ENCODE results near the gene SLC1A1. TPM values are rescaled to one million over a fixed set of nuclear protein-coding genes. Genes with fewer than 3 reads are reported as not detected.
"Not testable (repeated sequence)": the region's sequence is repeated elsewhere in the genome, so short reads cannot be mapped to it uniquely, and the experiment has no call there.

SLC1A1 gene
- total RNA-seq, 1 donor from 2014 or later = not detected

DNA sequence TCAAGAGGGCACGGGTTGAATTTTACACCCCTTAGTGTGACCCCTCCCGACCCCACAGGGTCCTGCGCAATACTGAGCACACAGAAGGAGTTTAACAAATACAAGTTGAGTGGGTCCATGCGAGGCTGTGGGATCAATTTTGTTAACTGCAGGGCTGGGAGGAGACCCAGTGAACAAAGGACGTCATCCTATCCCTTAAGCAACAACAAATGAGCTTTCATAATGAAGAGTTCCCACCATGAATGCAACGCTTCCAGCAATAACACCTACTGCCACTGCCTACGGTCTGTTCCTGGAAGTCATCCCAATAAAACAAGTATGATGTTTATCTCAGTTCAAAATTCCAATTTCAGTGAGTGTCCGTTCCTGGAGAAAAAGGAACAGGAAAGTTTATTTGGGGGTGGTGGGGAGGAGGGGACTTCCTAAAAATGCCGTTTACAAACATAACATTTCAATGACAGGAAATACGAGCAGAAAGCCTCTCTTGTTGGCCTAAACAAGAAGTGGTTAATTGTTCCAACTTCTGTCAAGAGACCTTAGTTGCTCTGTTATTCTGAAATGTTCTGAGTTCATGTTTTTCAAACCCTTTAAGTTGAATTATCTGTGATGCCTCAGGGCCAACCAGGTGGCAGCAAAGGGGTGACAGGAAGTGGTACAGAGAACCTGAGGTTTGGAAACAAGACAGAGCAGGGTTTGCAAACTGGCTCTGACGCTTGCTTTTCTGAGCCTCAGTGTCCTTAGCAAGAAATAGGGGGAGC lies 106.1 kb downstream of the SLC1A1 start:
- Histone ChIP-seq H3K9ac (ENCODE audit: low read depth in 1 of 3, low read length in 3 of 3) (no peak overlapping the region), H3K27ac (ENCODE audit: low read depth, low read length) (peak overlapping the region; percentile 66), H3K9me3 (ENCODE audit: control insufficient read depth in 3 of 3, low read length in 3 of 3) (no peaks in the 10 kb centered on the region), H3K36me3 (ENCODE audit: control insufficient read depth in 3 of 3, insufficient read depth in 3 of 3, low read length in 3 of 3) (no peaks in the 10 kb centered on the region), H3K4me3 (ENCODE audit: low read length in 3 of 3) (no peak overlapping the region), H3K27me3 (ENCODE audit: control insufficient read depth in 3 of 3, insufficient read depth in 3 of 3, low read length in 3 of 3) (no peaks in the 10 kb centered on the region), H3K4me1 (ENCODE audit: control insufficient read depth in 3 of 3, insufficient read depth in 3 of 3, low read length in 3 of 3) (no peaks in the 10 kb centered on the region)

DNA sequence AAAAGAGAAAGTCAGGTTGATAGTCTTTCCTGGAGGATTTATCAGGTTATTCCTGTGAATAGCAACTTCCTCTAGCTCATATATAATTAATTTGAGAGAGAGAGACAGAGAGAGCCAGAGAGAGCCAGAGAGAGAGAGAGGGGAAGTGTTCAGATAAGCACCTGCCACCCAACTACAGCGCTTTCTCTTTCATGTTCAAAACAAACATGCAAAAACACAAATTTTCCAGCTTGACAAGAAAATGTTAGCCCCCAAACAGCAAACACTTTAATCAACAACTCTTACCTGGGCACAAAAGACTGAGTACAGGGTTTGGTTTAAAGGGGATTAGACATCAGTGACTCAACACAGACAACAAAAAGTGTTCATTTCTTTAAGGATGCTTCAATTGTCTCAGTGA lies 110.1 kb downstream of the SLC1A1 start:
- H3K4me1 ChIP-seq (ENCODE audit: control insufficient read depth in 3 of 3, insufficient read depth in 3 of 3, low read length in 3 of 3) = no peaks in the 10 kb centered on the region
- no peak overlapping the region for H3K9ac ChIP-seq (ENCODE audit: low read depth in 1 of 3, low read length in 3 of 3)
- no peaks in the 10 kb centered on the region for H3K27me3 ChIP-seq (ENCODE audit: control insufficient read depth in 3 of 3, insufficient read depth in 3 of 3, low read length in 3 of 3)
- H3K9me3 ChIP-seq (ENCODE audit: control insufficient read depth in 3 of 3, low read length in 3 of 3) = no peaks in the 10 kb centered on the region
- H3K4me3 ChIP-seq (ENCODE audit: low read length in 3 of 3) = no peak overlapping the region
- no peaks in the 10 kb centered on the region for H3K36me3 ChIP-seq (ENCODE audit: control insufficient read depth in 3 of 3, insufficient read depth in 3 of 3, low read length in 3 of 3)
- no peak overlapping the region for H3K27ac ChIP-seq (ENCODE audit: low read depth, low read length)

DNA sequence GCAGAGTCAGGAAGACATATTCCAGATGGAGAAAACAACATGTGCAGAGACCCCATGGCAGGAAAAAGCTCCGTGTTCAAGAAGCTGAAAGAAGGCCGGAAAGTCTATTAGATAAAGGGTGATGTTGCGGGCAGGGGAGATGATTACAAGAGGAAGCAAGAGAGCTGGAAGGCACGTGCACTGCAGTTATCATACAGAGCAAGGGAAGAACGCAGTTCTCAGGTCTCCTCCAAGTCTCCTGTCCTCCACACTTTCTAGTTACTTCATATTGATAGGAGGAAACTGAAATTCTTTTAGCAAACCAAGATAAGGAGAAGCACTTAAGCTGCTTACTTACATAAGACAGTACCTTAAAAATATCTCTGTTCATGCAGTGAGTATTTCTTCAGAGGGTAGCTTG lies 113.6 kb downstream of the SLC1A1 start:
- Histone ChIP-seq H3K4me3 (ENCODE audit: low read length in 3 of 3) (no peak overlapping the region), H3K36me3 (ENCODE audit: control insufficient read depth in 3 of 3, insufficient read depth in 3 of 3, low read length in 3 of 3) (no peaks in the 10 kb centered on the region), H3K4me1 (ENCODE audit: control insufficient read depth in 3 of 3, insufficient read depth in 3 of 3, low read length in 3 of 3) (no peaks in the 10 kb centered on the region), H3K27me3 (ENCODE audit: control insufficient read depth in 3 of 3, insufficient read depth in 3 of 3, low read length in 3 of 3) (no peaks in the 10 kb centered on the region), H3K27ac (ENCODE audit: low read depth, low read length) (no peak overlapping the region), H3K9me3 (ENCODE audit: control insufficient read depth in 3 of 3, low read length in 3 of 3) (no peaks in the 10 kb centered on the region), H3K9ac (ENCODE audit: low read depth in 1 of 3, low read length in 3 of 3) (no peak overlapping the region)

DNA sequence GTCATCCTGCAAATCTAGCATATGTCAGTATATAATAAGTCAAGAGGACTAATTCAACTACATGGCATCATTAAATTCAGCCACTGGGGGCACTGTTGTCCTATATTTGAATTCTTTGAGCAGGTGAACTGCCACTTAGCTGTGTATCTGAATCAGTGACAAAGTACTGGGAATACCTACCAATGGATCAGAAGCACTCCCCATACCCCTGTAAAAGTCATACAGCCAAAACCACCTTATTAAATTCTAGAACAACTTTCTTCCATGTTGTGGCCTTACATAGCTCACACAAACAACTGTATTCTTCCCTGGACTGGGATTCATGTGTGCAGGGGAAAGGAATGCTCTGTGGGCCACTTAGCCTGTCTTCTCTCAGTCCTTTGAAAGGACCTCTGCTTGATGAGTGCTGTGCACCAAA lies 114.4 kb downstream of the SLC1A1 start:
- Histone ChIP-seq H3K36me3 (ENCODE audit: control insufficient read depth in 3 of 3, insufficient read depth in 3 of 3, low read length in 3 of 3) (no peaks in the 10 kb centered on the region), H3K4me3 (ENCODE audit: low read length in 3 of 3) (no peak overlapping the region), H3K4me1 (ENCODE audit: control insufficient read depth in 3 of 3, insufficient read depth in 3 of 3, low read length in 3 of 3) (no peaks in the 10 kb centered on the region), H3K27me3 (ENCODE audit: control insufficient read depth in 3 of 3, insufficient read depth in 3 of 3, low read length in 3 of 3) (no peaks in the 10 kb centered on the region), H3K9ac (ENCODE audit: low read depth in 1 of 3, low read length in 3 of 3) (no peak overlapping the region), H3K9me3 (ENCODE audit: control insufficient read depth in 3 of 3, low read length in 3 of 3) (no peaks in the 10 kb centered on the region), H3K27ac (ENCODE audit: low read depth, low read length) (no peak overlapping the region)

DNA sequence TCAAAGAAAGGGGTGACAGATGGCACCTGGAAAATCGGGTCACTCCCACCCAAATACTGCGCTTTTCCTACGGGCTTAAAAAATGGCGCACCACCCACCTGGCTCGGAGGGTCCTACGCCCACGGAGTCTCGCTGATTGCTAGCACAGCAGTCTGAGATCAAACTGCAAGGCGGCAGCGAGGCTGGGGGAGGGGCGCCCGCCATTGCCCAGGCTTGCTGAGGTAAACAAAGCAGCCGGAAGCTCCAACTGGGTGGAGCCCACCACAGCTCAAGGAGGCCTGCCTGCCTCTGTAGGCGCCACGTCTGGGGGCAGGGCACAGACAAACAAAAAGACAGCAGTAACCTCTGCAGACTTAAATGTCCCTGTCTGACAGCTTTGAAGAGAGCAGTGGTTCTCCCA lies 115.8 kb downstream of the SLC1A1 start:
- not testable (repeated sequence) for H3K27ac ChIP-seq (ENCODE audit: low read depth, low read length); H3K27me3 ChIP-seq (ENCODE audit: control insufficient read depth in 3 of 3, insufficient read depth in 3 of 3, low read length in 3 of 3); H3K9ac ChIP-seq (ENCODE audit: low read depth in 1 of 3, low read length in 3 of 3); H3K4me3 ChIP-seq (ENCODE audit: low read length in 3 of 3); H3K4me1 ChIP-seq (ENCODE audit: control insufficient read depth in 3 of 3, insufficient read depth in 3 of 3, low read length in 3 of 3); H3K9me3 ChIP-seq (ENCODE audit: control insufficient read depth in 3 of 3, low read length in 3 of 3); H3K36me3 ChIP-seq (ENCODE audit: control insufficient read depth in 3 of 3, insufficient read depth in 3 of 3, low read length in 3 of 3)

DNA sequence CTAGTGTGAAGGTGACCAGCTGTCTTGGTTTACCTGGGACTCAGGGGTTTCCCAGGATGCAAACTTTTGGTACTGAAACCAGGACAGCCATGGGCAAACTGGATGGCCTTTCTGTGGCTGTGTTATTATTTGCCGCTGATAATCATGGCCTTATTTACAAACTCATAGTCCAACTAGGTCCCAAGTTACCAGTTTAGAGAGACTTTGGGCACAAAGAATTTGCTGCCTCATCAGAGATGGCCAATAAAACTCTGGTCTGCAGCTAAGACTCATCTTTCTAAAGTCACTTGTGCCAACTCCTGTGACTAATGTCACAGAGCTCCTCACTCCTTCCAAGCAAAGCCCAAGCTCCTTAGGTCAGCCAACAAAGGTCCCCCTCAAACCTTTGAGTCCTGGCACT lies 124.4 kb downstream of the SLC1A1 start:
- no peaks in the 10 kb centered on the region for H3K9me3 ChIP-seq (ENCODE audit: control insufficient read depth in 3 of 3, low read length in 3 of 3)

DNA sequence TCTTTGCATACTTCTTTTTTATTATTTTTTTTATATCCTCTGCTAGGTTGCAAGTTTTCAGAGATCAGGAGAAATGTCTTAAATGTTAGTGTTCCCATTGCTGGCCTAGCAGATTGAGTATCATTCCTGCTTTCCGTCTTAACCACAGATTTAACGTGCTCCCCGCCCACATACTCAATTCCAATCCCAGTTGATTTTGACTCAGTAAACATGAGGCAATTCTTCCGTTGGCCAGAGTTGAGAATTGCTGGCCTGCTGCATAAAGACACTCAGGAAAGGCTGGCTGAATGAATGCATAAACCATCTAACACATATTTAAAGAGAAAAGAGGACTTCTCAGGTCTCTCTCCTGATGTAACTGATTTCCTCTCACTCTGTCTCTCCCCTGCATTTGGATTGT lies 125.0 kb downstream of the SLC1A1 start:
- Histone ChIP-seq H3K9me3 (ENCODE audit: control insufficient read depth in 3 of 3, low read length in 3 of 3) (no peaks in the 10 kb centered on the region), H3K27me3 (ENCODE audit: control insufficient read depth in 3 of 3, insufficient read depth in 3 of 3, low read length in 3 of 3) (no peaks in the 10 kb centered on the region), H3K36me3 (ENCODE audit: control insufficient read depth in 3 of 3, insufficient read depth in 3 of 3, low read length in 3 of 3) (no peaks in the 10 kb centered on the region), H3K4me1 (ENCODE audit: control insufficient read depth in 3 of 3, insufficient read depth in 3 of 3, low read length in 3 of 3) (no peaks in the 10 kb centered on the region), H3K27ac (ENCODE audit: low read depth, low read length) (no peak overlapping the region), H3K4me3 (ENCODE audit: low read length in 3 of 3) (no peak overlapping the region), H3K9ac (ENCODE audit: low read depth in 1 of 3, low read length in 3 of 3) (no peak overlapping the region)

More for the DNA sequence above, 124.4 kb downstream of the SLC1A1 start:
- Histone ChIP-seq H3K4me3 (ENCODE audit: low read length in 3 of 3) (no peak overlapping the region), H3K27me3 (ENCODE audit: control insufficient read depth in 3 of 3, insufficient read depth in 3 of 3, low read length in 3 of 3) (no peaks in the 10 kb centered on the region), H3K27ac (ENCODE audit: low read depth, low read length) (no peak overlapping the region), H3K36me3 (ENCODE audit: control insufficient read depth in 3 of 3, insufficient read depth in 3 of 3, low read length in 3 of 3) (no peaks in the 10 kb centered on the region), H3K4me1 (ENCODE audit: control insufficient read depth in 3 of 3, insufficient read depth in 3 of 3, low read length in 3 of 3) (no peaks in the 10 kb centered on the region), H3K9ac (ENCODE audit: low read depth in 1 of 3, low read length in 3 of 3) (no peak overlapping the region)

DNA sequence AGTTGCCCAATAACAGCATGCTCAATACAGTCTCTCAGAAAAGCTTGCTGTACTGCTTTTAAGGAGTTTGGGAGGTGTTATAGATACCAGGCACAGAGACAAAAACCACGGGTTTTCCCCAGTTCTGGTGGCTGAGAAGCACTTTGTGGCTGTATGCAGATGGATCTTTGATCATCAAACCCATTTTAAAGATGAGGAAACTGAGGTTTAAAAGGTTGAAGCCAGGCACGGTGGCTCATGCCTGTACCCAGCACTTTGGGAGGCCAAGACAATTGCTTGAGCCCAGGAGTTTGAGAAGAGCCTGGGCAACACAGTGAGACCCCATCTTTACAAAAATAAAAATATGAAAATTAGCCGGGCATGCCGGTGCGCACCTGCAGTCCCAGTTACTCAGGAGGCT lies 125.5 kb downstream of the SLC1A1 start:
- no peak overlapping the region for H3K27ac ChIP-seq (ENCODE audit: low read depth, low read length)
- H3K9ac ChIP-seq (ENCODE audit: low read depth in 1 of 3, low read length in 3 of 3) = no peak overlapping the region
- no peaks in the 10 kb centered on the region for H3K9me3 ChIP-seq (ENCODE audit: control insufficient read depth in 3 of 3, low read length in 3 of 3)
- H3K4me3 ChIP-seq (ENCODE audit: low read length in 3 of 3) = no peak overlapping the region
- H3K27me3 ChIP-seq (ENCODE audit: control insufficient read depth in 3 of 3, insufficient read depth in 3 of 3, low read length in 3 of 3) = no peaks in the 10 kb centered on the region
- no peaks in the 10 kb centered on the region for H3K4me1 ChIP-seq (ENCODE audit: control insufficient read depth in 3 of 3, insufficient read depth in 3 of 3, low read length in 3 of 3)
- no peaks in the 10 kb centered on the region for H3K36me3 ChIP-seq (ENCODE audit: control insufficient read depth in 3 of 3, insufficient read depth in 3 of 3, low read length in 3 of 3)

- Histone ChIP-seq H3K4me3 (ENCODE audit: low read length in 3 of 3) (no peak overlapping the region), H3K36me3 (ENCODE audit: control insufficient read depth in 3 of 3, insufficient read depth in 3 of 3, low read length in 3 of 3) (no peaks in the 10 kb centered on the region)
These were observed 127.5 kb downstream of the SLC1A1 start for GRCh38 chr9:4617752-4618151.

DNA sequence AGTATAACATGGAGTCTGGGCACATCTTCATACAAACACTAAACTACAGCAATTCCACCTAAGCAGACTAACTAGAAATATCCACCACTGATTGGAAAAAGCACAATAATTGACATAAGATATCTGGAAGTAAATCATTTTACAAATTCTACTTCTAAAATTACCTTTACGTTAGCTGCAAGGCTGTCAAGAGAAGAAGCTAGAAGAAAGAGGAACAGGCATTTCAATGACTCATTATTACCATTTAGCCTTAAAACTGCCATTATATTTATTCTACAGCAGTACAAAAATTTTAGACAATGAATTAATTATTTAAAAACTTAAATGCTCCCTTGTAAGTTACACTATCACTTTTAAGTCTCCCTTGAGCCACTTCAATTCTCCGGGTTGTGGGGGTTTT lies 128.4 kb downstream of the SLC1A1 start:
- Histone ChIP-seq H3K9me3 (ENCODE audit: control insufficient read depth in 3 of 3, low read length in 3 of 3) (no peaks in the 10 kb centered on the region), H3K27me3 (ENCODE audit: control insufficient read depth in 3 of 3, insufficient read depth in 3 of 3, low read length in 3 of 3) (no peaks in the 10 kb centered on the region), H3K4me1 (ENCODE audit: control insufficient read depth in 3 of 3, insufficient read depth in 3 of 3, low read length in 3 of 3) (no peaks in the 10 kb centered on the region), H3K9ac (ENCODE audit: low read depth in 1 of 3, low read length in 3 of 3) (no peak overlapping the region), H3K27ac (ENCODE audit: low read depth, low read length) (no peak overlapping the region), H3K4me3 (ENCODE audit: low read length in 3 of 3) (no peak overlapping the region), H3K36me3 (ENCODE audit: control insufficient read depth in 3 of 3, insufficient read depth in 3 of 3, low read length in 3 of 3) (no peaks in the 10 kb centered on the region)

More at GRCh38 chr9:4617752-4618151, 127.5 kb downstream of the SLC1A1 start:
- Histone ChIP-seq H3K27me3 (ENCODE audit: control insufficient read depth in 3 of 3, insufficient read depth in 3 of 3, low read length in 3 of 3) (no peaks in the 10 kb centered on the region), H3K9ac (ENCODE audit: low read depth in 1 of 3, low read length in 3 of 3) (no peak overlapping the region), H3K9me3 (ENCODE audit: control insufficient read depth in 3 of 3, low read length in 3 of 3) (no peaks in the 10 kb centered on the region), H3K27ac (ENCODE audit: low read depth, low read length) (no peak overlapping the region), H3K4me1 (ENCODE audit: control insufficient read depth in 3 of 3, insufficient read depth in 3 of 3, low read length in 3 of 3) (no peaks in the 10 kb centered on the region)

Measured in skeletal muscle tissue (tissue), 4 donors.